Activated T-cell treated with anti-CD3 and anti-CD28 coated beads for 4 hours (primary cell): ENCODE data around the gene PREX1.

Experiments used
- DNase-seq: peaks from one replicate; pipeline ENCODE4 v3.0.0-alpha.2; 2020

PREX1 gene

GRCh38 chr20:48711696-48712464, 115.9 kb downstream of the PREX1 start:
- DNase-seq = no peak

GRCh38 chr20:48711044-48711428, 116.8 kb downstream of the PREX1 start:
- DNase-seq = no peak

- no peak for DNase-seq
Measured at GRCh38 chr20:48710341-48711043, 117.3 kb downstream of the PREX1 start.

GRCh38 chr20:48709744-48710143, 118.1 kb downstream of the PREX1 start:
- DNase-seq = no peak

DNA sequence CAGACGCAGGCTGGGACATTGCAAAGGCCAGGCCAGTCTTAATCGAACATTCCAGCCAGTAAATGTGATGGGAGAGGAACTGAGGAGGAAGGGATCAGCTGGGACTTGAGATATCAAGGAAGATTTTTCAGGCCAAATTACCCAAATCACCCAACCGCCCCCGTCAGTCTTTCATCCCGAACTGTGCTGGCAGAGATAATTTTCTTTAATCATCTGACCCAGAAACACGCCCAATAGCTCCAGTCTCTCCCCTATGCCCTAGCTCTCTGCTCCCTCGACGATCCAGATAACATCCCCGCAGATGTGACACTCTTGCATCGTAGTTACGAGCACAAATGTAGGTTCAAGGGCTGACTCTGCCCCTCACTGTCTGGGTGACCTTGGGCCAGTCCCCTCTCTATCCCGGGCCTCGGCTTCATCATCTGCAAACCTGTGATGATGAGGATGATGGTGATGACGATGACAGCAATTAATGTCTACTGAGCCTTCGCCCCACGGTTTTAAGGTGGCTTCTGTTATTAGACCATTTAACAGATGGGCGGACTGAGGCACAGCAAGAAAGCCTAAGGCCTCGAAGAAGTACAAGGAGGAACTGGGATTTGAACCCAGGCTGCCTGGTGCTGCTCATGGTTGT, 118.6 kb downstream of the PREX1 start:
- DNase-seq = no peak

GRCh38 chr20:48708630-48709029, 119.2 kb downstream of the PREX1 start:
- no peak for DNase-seq

- no peak for DNase-seq
Measured at GRCh38 chr20:48708116-48708515, 119.7 kb downstream of the PREX1 start.

DNA sequence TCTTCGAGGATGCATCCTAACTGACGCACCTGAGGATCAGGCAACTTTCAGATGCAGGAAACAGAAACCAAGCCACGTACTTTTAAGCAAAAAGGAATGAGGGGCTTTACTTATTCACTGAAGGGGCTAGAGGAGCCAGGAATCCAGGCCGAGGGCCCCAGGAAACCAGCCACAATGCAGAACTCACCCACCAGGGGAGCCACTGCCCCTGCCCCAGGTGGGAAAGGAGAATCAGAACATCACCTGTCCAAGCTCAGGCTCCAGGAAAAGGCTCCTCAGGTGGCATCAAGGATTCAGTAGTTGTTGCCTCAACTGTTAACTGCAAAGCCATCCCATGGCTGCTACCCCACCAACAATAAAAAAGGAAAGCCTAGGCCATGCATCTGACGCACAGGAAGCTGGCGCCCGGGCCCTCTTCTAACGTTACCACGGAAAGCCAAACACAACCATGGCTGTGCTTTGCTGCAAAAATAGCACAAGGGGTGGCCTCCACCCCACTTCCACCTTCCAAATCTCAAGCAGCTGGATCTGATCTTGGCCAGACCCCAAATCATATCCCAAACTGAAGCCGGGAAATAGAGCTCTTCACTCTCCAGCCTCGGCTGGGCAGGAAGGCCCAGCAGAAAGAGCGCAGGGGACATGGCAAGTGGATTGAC, 121.0 kb downstream of the PREX1 start:
- no peak for DNase-seq

GRCh38 chr20:48706116-48706656, 121.6 kb downstream of the PREX1 start:
- no peak for DNase-seq

DNA sequence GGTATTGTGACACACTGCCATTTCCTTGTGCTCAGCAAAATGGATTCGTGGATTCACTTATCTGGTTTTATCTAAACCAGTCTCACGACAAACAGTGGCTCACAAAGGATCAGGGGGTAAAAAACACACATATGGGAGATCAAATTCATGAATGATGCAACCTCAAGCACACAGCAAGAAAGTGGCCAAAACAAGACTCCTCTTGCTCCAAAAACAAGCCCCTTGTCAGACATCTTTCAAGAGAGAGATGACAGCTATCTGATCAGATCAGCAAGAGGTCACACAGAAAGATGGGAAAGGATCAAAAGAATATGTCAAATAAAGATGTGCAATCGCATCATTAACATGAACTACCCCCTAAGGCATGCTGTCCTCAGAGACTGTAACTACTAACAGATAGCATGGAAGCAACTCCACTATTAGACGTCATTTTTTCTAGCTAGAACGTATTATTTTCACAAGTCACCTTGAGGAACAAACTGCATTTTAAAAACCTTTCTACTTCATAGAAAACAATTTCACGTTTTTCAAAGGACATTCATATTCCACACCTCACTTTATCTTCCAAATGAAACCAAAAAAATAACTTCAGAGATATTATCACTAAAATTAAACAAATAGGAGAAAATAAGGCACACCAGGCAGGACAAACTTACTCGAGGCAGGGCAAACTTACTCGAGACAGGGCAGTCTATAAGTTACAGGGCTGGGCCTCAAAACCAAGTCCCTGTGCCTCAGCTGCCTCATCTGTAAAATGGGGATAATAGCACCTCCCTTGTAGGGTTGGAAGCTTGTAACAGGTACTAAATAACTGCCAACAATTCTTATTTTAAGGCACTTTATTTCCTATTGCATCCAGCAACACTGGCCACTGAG, 122.3 kb downstream of the PREX1 start:
- no peak for DNase-seq

GRCh38 chr20:48704761-48705160, 123.0 kb downstream of the PREX1 start:
- DNase-seq = no peak

DNA sequence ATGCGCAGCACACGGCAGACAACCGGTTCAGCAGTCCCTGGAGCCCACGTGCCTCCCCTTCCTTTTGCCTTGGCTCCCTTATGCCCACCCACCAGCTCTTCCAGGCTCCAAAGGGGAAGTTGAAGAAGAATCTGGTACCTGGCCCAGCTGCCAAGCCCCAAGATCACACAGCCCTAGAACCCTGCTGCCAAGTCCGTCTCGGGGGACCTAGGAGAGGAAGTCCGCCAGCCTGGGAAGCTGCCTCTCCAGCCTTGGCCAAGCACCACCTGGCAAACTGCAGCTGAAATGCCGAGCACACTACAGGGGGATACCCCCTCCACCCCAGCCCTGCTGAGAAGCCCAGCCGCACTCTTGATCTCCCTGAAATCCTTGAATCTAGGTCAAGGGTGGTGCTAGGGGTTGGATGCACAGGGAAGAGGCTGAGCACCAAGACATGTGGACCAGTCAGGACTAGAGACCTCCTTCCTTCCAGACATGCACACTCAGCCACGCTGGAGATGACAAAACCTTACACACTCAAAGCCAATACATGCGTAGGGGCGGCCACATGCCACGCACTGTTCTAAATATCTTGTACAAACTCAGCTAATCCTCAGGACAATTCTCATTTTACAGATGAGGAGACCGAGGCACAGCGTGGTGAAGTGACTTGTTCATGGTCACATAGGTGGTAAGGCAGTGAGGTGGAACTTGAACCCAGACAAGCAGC, 124.1 kb downstream of the PREX1 start:
- no peak for DNase-seq

DNA sequence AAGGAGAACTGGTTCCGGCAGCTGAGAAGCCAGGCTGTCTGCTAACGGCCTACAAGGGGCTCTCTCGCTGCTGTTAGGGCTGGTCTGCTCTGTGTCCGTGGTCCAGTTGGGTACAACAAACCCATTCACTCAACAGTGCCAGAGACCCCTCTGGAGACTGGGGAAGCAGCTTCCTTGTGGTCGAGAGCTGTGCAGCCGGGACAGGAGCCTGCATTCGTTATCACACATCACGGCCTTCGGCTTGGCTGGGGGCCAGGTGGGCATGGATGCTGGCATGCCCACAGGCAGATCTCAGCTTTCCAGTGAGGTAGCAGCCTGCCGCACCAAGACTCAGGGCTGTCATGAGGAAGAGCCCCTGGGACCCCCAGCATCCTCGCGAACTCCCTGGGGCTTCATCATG, 124.7 kb downstream of the PREX1 start:
- DNase-seq = no peak

DNA sequence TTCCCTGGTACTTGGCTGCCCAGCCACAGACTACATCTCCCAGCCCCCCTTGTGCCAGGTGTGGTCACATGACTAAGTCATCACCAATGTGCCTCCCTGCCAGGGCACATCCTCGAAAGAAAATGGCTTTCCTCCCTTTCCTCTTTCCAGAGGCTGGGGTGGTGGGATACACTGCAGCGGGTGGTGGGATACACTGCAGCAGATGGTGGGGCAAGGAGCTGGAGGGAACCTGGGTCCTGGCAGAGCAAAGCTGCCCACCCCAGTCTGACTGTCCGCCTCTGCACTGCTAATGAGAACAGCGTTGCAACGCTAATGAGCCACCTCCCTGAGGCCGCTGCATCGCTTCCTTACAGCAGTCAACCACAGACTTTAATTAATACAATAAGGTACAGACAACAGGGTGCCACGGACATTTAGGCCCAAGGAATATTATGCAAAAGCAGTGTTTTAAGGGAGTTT, 125.3 kb downstream of the PREX1 start:
- DNase-seq = no peak

DNA sequence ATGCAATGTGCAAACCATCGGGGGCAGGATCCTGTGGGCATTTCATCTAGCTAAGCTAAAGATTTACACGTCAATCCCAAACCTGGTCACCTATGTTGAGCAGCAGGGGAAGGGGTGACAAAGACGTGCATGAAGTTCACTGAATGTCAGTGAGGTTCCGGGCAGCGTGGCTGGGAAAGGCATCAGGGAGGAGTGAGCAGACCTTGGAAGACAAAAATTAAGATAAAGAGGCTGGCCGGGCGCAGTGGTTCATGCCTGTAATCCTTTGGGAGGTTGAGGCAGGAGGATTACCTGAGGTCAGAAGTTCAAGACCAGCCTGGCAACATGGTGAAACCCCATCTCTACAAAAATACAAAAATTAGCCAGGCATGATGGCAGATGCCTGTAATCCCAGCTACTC, 126.1 kb downstream of the PREX1 start:
- no peak for DNase-seq

GRCh38 chr20:48698507-48699267, 129.1 kb downstream of the PREX1 start:
- no peak for DNase-seq

- no peak for DNase-seq
Measured at GRCh38 chr20:48697845-48698491, 129.8 kb downstream of the PREX1 start.

GRCh38 chr20:48696671-48697070, 131.1 kb downstream of the PREX1 start:
- no peak for DNase-seq

- no peak for DNase-seq
Measured at GRCh38 chr20:48695738-48696137, 132.1 kb downstream of the PREX1 start.

DNA sequence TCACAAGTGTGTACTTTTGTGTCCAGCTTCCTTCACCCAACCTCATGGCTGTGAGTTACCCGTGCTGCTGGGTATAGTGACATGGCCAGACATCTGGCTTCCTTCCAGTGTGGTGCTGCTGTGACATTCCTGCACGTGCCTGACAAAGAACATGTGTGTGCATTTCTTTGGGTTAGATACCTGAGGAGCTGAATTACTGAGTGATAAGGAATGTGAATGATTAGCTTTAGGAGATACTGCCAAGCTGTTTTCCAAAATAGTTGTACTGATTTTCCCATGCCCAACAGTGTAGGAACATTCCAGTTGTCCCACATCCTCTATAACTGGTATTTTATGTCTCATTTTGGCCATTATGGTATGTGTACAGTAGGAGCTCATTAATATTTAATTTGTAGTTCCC, 132.5 kb downstream of the PREX1 start:
- no peak for DNase-seq
